GM18951 (cell line): Measurements from ENCODE around the gene ARHGAP42.

Source experiments
- POLR2A ChIP-seq: IDR thresholded peaks from 4 replicates; pipeline ENCODE4 v1.6.1; 2011; ENCODE audit warnings: mild to moderate bottlenecking; ENCODE audit not compliant: insufficient read length, insufficient read depth; ENCODE audit errors: extremely low read depth
- in situ Hi-C: fragments of 300-500 bp; cut with MboI; formaldehyde crosslinking; loops from one replicate; pipeline ENCODE4 v1.12.0; 2022; ENCODE audit warnings: low sequenced_read_pairs, mixed read lengths, inconsistent platforms; ENCODE audit not compliant: unreplicated experiment

ARHGAP42 gene

DNA sequence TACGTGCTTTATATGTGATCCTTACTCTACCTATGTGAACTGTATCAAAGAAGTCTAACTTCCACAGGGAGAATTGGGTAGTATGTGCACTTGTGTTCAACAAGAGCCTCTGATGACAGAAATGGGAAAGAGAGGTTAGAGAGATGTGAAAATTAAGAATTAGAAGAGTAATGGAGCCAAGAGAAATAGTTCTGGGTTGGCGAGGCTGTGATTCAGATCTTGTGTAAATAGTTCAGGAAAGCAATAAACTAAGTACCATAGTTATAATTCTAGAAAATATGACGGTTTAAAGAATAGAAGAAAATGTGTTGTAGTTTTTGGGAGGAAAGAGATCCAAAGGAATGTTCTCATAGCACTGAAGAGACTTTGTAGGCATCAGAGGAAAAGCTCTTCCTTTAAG is 112.4 kb downstream of the ARHGAP42 start:
- TF ChIP-seq POLR2A: no peak
- in situ Hi-C loops: no loop called here

DNA sequence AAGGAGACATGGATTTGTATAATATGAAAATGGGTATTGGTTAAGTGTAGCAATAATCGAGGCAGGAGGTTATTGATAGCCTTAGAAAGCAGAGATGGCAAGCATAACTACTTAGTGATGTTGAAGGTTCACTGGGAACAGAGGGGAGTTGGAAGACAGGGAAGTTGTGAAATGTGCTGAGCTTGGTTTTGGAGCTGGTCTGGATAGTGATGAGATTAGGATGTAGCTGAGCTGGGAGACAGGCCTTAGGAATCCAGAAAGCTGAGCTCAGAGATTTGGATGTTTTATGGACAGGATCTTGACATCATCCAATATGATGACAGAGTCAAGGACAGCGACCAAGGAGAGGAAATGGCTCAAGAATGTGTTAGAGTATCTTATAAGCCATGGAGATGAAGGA is 113.1 kb downstream of the ARHGAP42 start:
- TF ChIP-seq POLR2A: no peak
- in situ Hi-C loops: no loop called here

DNA sequence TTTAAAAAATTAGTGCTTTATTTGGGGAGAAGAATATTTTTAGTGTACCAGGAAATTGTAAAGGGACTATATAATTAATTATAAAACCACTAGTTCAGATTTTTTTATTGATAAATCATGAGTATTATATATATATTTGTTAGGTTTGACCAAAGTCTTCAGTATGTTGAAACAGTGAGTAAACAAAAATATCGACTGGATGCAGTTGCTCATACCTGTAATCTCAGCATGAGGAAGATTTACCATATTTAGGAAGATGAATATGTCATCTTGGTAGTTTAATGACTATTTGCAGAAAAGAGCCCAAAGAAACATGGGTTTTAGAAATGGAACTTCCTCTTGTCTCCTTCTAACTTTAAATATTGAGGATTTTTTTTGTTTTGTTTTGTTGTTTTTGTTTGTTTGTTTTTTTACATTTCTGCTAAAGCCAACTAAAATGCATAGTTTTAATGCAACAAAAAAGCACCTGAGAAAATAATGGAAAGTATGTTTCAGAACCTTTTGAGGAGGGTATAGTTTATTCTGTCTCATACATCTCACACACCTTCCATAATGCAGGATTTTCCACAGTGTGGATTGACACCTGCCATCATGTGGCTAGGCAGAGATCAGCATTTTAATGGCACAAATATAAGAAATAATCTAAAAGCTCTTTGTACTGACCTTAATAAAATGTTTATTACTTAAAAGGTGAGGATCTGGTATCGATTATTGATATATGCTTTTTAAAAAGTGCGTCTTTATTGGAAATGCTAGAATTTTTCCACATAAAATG is 114.3 kb downstream of the ARHGAP42 start:
- TF ChIP-seq POLR2A: no peak
- in situ Hi-C loops: no loop called here

DNA sequence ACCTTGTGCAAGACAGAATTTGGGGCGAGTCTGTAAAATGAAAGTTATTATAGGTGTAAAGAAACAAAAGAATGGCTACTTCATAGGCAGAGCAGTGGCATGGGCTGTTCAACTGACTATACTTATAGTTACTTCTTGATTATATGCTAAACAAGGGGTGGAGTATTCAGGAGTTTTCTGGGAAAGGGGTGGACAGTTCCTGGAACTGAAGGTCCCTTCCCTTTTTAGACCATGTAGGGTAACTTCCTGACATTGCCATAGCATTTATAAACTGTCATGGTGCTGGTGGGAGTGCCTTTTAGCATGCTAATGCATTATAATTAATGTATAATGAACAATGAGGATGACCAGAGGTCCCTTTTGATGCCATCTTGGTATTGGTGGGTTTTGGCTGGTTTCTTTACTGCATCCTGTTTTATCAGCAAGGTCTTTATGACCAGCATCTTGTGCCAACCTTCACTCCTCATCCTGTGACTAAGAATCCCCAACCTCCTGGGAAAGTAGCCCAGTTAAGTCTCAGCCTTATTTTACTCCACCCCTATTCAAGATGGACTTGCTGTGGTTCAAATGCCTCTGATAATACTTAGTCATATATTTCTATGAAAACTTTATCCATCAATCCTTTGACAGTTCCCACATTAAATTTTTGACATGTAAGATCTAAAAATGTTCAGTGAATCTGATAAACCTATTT is 118.6 kb downstream of the ARHGAP42 start:
- no peak for TF ChIP-seq POLR2A
- in situ Hi-C loops: no loop called here

DNA sequence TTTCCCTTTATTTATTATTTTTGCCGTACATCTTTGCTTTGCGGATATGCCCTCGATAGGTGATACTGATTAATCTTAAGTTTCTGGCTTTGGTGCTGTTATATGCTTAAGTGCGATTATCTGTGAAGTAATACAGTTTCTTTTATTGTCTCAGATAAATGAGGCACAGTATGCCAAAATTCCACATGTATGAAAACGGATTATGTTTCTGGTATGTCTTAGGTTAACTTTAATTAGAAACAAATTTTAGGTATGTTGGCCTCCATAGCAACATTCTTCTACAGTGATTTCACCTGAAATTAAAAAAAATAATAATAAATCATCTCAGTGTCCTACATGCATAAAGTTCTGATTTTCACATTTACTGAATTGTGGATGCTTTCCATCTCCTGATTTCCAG is 119.2 kb downstream of the ARHGAP42 start:
- in situ Hi-C loops: no loop called here
- no peak for TF ChIP-seq POLR2A

DNA sequence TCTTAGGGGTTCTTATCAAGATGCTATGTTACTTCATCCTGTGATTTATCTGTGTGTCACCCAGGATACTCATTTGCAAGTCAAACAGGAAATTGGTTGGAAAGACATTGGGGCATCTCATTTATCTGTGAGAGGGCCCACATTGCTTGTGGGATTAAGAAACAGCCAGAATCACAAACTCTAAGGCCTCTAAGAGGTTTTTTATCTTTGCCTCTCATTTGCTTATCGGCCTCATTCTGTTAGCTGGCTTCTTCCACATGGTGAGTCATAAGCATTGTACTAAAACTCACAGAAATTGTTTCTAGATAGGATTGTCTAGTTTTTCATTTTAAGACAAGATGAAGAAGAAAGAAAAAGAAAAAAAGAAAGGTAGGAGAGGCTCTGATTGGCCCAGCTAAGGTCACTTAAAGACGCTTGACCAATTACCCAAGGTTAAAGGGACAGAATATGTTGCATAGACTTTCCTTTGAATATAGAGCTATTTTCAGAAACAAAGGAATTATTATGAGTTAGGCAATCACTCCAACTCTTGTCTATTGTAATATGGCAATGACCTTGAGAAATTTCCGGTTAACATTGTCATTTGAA is 121.9 kb downstream of the ARHGAP42 start:
- TF ChIP-seq POLR2A: no peak
- in situ Hi-C loops: no loop called here

DNA sequence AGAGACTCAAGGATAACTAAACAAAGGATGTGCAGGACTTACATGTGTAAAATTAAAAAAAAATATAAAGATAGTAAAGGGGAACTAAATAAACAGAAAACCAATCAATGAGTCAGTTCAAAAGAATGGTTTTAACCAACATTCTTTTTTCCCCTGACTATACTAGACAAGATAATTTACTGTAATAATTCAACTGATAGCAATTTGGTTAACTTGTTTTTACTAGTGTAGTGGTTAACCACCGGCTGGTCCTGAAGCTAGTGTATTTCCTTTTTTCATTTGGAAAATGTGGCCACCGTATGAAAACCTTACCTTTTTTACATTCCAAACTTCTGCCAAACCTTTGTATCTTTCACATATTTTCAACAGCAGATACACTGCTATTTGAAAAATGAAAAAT is 123.1 kb downstream of the ARHGAP42 start:
- TF ChIP-seq POLR2A: no peak
- in situ Hi-C loops: no loop called here

DNA sequence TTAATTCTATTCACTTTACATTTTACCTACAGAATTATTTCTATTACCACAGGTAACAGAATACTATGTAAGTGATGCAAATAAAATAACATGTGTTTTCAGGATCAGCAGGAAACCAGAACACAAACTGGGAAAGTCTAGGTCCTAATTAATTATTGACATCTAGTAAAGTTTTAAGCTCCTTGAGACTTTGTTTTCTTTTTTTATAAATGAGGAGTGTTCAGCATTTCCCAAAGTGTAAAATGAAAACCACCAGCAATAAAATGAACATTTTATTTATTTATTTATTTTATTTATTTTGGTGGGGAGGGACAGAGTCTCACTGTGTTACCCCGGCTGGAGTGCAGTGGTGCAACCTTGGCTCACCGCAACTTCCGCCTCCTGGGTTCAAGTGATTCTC is 123.6 kb downstream of the ARHGAP42 start:
- in situ Hi-C loops: no loop called here
- TF ChIP-seq POLR2A: no peak

DNA sequence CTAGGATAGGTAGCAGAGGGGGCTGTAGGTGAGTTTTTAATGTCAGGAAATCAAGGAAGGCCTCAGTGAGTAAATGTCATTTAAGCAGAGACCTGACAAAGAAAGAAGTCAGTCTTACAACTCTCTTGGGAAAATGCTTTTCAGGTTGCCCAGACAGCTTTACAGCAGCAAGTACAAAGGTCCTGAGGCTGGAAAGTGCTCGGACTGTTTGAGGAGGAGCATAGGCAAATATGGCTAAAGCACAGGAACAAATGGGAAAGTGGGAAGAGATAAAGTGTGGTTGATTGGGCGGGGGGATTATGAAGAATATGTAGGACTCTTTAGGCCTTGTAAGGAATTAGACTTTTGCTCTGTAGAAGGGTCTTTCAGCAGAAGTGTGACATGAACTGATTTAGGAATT is 125.4 kb downstream of the ARHGAP42 start:
- TF ChIP-seq POLR2A: no peak
- in situ Hi-C loops: no loop called here

DNA sequence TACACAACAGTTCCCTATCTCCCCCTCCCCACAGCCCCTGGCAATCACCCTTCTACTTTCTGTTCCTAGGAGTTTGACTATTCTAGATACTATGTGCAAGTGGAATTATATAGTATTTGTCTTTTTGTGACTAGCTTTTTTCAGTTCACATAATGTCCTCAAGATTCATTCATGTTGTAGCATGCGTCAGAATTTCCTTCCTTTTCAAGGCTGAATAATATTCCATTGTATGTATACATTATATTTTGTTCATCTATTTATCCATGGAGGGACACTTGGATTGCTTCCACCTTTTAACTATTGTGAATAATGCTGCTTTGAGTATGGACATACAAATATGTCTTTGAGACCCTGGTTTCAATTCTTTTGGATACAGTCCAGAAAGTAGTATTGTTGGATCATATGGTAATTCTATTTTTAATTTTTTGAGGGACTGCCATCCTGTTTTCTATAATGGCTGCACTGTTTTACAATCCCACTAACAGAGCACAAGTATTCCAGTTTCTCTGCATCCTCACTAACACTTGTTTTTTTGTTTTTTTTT is 128.8 kb downstream of the ARHGAP42 start:
- in situ Hi-C loops: no loop called here

DNA sequence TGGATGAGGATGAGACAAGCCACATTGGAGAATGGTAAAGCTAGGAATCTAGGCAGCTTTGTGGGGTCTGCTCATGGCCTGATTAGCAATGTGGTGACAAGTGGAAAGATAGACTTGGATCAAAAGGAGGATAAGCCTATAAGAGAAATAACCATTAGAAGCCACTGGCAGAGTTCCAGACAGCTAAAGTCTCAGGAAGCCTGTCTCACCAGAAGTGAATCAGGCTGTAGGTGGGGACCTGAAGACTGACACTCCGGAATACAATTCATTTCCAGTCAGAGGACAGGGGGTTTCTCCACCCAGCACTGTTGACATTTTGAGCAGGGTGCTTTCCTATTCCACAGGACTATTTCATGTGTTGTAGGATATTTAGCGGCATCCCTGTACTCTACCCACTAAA is 129.7 kb downstream of the ARHGAP42 start:
- in situ Hi-C loops: no loop called here

More for the DNA sequence above, 128.8 kb downstream of the ARHGAP42 start:
- TF ChIP-seq POLR2A: no peak

DNA sequence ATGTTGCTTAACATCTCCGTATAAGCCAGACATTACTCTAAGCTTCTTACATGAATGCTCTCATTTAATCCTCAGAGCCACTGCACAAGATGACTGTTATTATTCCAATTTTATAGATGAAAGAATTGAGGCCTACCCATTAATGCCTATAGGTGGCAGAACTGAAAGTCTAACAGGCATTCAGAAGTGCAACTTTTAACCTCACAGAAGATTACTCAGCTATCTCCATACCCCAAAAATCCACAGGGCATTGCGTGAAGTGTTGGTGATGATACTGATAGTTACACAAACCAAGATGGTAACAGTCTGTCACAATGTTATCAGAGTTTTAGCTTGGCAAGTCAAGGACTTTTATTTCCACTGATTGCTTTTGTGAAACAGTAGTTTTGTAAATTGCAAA is 130.5 kb downstream of the ARHGAP42 start:
- no peak for TF ChIP-seq POLR2A
- in situ Hi-C loops: no loop called here

More for the DNA sequence above, 129.7 kb downstream of the ARHGAP42 start:
- no peak for TF ChIP-seq POLR2A

DNA sequence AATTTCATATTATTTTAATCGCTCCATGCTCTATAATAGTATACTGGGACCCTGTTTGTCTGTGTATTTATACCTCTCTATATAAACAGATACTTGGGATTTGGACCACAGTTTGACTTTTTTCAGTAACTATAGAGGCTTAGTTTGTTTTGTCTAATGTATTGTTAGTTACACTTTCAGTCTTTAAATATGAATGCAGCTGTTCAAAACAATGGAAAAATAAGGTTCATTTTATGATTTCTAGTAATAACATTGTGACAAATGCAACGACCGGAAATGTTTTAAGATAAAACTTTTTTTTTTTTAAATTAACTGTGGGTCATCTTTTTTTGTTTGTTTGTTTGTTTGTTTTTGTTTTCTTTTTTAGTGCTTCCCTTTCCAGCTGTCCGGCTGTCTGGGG is 133.5 kb downstream of the ARHGAP42 start:
- in situ Hi-C loops: no loop called here
- TF ChIP-seq POLR2A: no peak

DNA sequence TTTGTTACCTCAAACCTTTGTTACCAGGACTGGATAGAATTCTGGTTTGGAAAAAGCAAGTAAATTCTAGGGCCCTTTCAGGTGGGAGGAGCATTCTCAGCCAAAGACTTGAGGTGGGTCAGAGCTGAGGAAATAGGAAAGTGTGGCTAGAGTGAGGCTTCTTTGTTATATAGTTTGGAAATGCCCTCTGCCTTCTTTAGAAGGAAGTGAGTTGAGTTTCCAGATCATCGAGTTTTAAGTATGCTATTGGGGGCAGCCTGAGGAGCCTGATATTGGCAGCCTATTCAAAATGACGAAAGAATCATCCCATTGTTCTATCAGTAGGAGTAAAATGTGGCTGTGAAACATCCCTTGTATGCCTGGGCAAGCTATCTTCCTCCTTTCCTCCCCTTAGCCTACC is 134.1 kb downstream of the ARHGAP42 start:
- in situ Hi-C loops: no loop called here
- no peak for TF ChIP-seq POLR2A

DNA sequence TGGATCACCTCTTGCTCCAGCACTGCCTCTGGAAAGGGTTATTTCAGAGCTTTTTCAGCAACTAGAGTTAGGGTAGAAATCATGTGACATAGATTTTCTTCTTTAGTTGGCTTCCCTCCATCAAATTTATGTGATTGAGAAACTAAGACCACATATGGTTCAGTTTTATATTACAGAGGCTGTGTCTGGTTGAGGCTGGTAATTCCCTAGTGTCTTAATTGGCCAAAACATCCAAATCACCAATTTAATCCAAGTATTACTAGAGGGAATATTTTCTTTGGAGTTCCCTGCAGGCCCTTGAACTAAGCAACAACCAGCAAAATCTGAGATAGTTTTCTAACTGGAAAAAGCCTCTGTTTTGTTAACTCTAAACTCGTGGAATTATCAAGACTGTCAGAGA is 136.3 kb downstream of the ARHGAP42 start:
- no peak for TF ChIP-seq POLR2A
- in situ Hi-C loops: no loop called here
